Mesenchymal stem cell (in vitro differentiated cells and primary cell): Measurements from ENCODE around the gene SERPINI2.
"Not testable (repeated sequence)": the region's sequence is repeated elsewhere in the genome, so short reads cannot be mapped to it uniquely, and the experiment has no call there.

Experiments
- DNase-seq: peaks from one replicate; pipeline ENCODE4 v3.0.0-alpha.2; 2013
- H2AFZ ChIP-seq: one replicate; pipeline ENCODE4 v1.6.1; 2013; ENCODE audit warnings: low read depth, mild to moderate bottlenecking, control low read depth, inconsistent platforms, low read length, moderate library complexity
- H2AK5ac ChIP-seq: 2 replicates; pipeline ENCODE4 v1.6.1; 2013; ENCODE audit warnings: low read length, moderate library complexity, mild to moderate bottlenecking, inconsistent platforms; ENCODE audit not compliant: severe bottlenecking
- H2BK120ac ChIP-seq: one replicate; pipeline ENCODE4 v1.6.1; 2013; ENCODE audit warnings: low read depth, mild to moderate bottlenecking, inconsistent platforms, low read length, moderate library complexity
- H2BK12ac ChIP-seq, 2 experiments: one replicate each; pipeline ENCODE4 v1.6.1; 2013; ENCODE audit warnings: inconsistent platforms in 2 of 2, low read length in 2 of 2, mild to moderate bottlenecking in 2 of 2, moderate library complexity in 2 of 2, control low read depth in 1 of 2
- H2BK15ac ChIP-seq: one replicate; pipeline ENCODE4 v1.6.1; 2013; ENCODE audit warnings: mild to moderate bottlenecking, low read depth, inconsistent platforms; ENCODE audit not compliant: poor library complexity, severe bottlenecking
- H2BK5ac ChIP-seq: 2 replicates; pipeline ENCODE4 v1.6.1; 2013; ENCODE audit warnings: low read depth, mild to moderate bottlenecking, low read length, control low read depth, inconsistent platforms; ENCODE audit not compliant: poor library complexity, severe bottlenecking
- H3K14ac ChIP-seq, 2 experiments: one replicate each; pipeline ENCODE4 v1.6.1; 2013; ENCODE audit warnings: inconsistent platforms in 2 of 2, low read length in 2 of 2, control low read depth in 1 of 2, mild to moderate bottlenecking in 1 of 2, moderate library complexity in 1 of 2
- H3K18ac ChIP-seq, 2 experiments: one replicate each; pipeline ENCODE4 v1.6.1; 2013; ENCODE audit warnings: inconsistent platforms in 2 of 2, low read length in 2 of 2, control low read depth in 1 of 2, low read depth in 1 of 2, mild to moderate bottlenecking in 1 of 2
- H3K23ac ChIP-seq, 2 experiments: one replicate each; pipeline ENCODE4 v1.6.1; 2013; ENCODE audit warnings: inconsistent platforms in 2 of 2, low read length in 2 of 2, mild to moderate bottlenecking in 2 of 2, moderate library complexity in 2 of 2, control low read depth in 1 of 2
- H3K27ac ChIP-seq: 2 replicates; pipeline ENCODE4 v1.5.1; 2013; ENCODE audit warnings: mild to moderate bottlenecking, moderate library complexity, low read length, control low read depth, inconsistent platforms; ENCODE audit not compliant: poor library complexity, severe bottlenecking
- H3K27me3 ChIP-seq, 2 experiments: 2 replicates each; pipeline versions ENCODE4 v1.6.1 to v1.7.0; 2013; ENCODE audit warnings: low read length in 2 of 2, mild to moderate bottlenecking in 2 of 2, moderate library complexity in 2 of 2, control low read depth in 1 of 2, inconsistent platforms in 1 of 2; ENCODE audit not compliant: control insufficient read depth in 1 of 2, insufficient read depth in 1 of 2
- H3K36me3 ChIP-seq, 2 experiments: 2 replicates each; pipeline versions ENCODE4 v1.6.1 to v1.7.0; 2013; ENCODE audit warnings: low read length in 2 of 2, control low read depth in 1 of 2, inconsistent platforms in 1 of 2, low read depth in 1 of 2, mild to moderate bottlenecking in 1 of 2; ENCODE audit not compliant: insufficient read depth in 2 of 2, control insufficient read depth in 1 of 2
- H3K4ac ChIP-seq, 2 experiments: one replicate each; pipeline ENCODE4 v1.6.1; 2013; ENCODE audit warnings: inconsistent platforms in 2 of 2, low read length in 2 of 2, mild to moderate bottlenecking in 2 of 2, moderate library complexity in 2 of 2, control low read depth in 1 of 2, low read depth in 1 of 2
- H3K4me1 ChIP-seq: 2 replicates; pipeline ENCODE4 v1.6.1; 2013; ENCODE audit warnings: low read depth, low read length, control low read depth; ENCODE audit not compliant: control insufficient read depth, insufficient read depth
- H3K4me2 ChIP-seq: 2 replicates; pipeline ENCODE4 v1.6.1; 2013; ENCODE audit warnings: low read length, mild to moderate bottlenecking, inconsistent platforms; ENCODE audit not compliant: poor library complexity, severe bottlenecking
- H3K4me3 ChIP-seq, 2 experiments: 2 replicates each; pipeline versions ENCODE4 v1.5.1 to v1.7.0; 2013; ENCODE audit warnings: low read length in 2 of 2, mild to moderate bottlenecking in 2 of 2, control low read depth in 1 of 2, low read depth in 1 of 2; ENCODE audit not compliant: insufficient read depth in 1 of 2
- H3K79me1 ChIP-seq: replicated peaks from 2 replicates; pipeline ENCODE4 v1.6.1; 2013; ENCODE audit warnings: mild to moderate bottlenecking, control low read depth, low read length, inconsistent platforms; ENCODE audit not compliant: poor library complexity, severe bottlenecking
- H3K9ac ChIP-seq: 2 replicates; pipeline ENCODE4 v1.7.0; 2013; ENCODE audit warnings: mild to moderate bottlenecking, low read length, moderate library complexity
- H3K9me3 ChIP-seq: 2 replicates; pipeline ENCODE4 v1.7.0; 2013; ENCODE audit warnings: mild to moderate bottlenecking, low read length; ENCODE audit not compliant: control insufficient read depth
- H4K8ac ChIP-seq: one replicate; pipeline ENCODE4 v1.6.1; 2013; ENCODE audit warnings: inconsistent platforms, mild to moderate bottlenecking, low read length, moderate library complexity
- H4K91ac ChIP-seq: one replicate; pipeline ENCODE4 v1.6.1; 2013; ENCODE audit warnings: mild to moderate bottlenecking, low read length, inconsistent platforms
- WGBS: methylation state at CpG from one replicate; pipeline ENCODE4 v1.1.7; 2013; ENCODE audit warnings: mixed read lengths; 5-methylcytosine and 5-hydroxymethylcytosine counted together

SERPINI2 gene

GRCh38 chr3:167441256-167441655 lies 32.6 kb downstream of the SERPINI2 start:
- Histone ChIP-seq H2BK12ac (no peak overlapping the region), H3K4me1 (no peaks in the 10 kb centered on the region), H2AK5ac (no peak overlapping the region), H3K9me3 (no peaks in the 10 kb centered on the region), H3K4me3 (no peak overlapping the region), H3K27ac (no peak overlapping the region), H3K36me3 (no peaks in the 10 kb centered on the region), H2BK120ac (no peak overlapping the region), H3K4ac (no peak overlapping the region), H2AFZ (no peak overlapping the region), H3K23ac (no peak overlapping the region), H3K4me2 (no peak overlapping the region), H3K14ac (no peak overlapping the region), H4K91ac (no peak overlapping the region), H3K27me3 (no peaks in the 10 kb centered on the region), H3K18ac (no peak overlapping the region), H3K79me1 (no peaks in the 10 kb centered on the region), H2BK5ac (no peak overlapping the region), H3K9ac (no peak overlapping the region), H4K8ac (no peak overlapping the region), H2BK15ac (no peak overlapping the region)
- DNase-seq = no peak
- no CpG with 5 or more reads among the region's 2 CpGs for WGBS

- Histone ChIP-seq H2AFZ (no peak overlapping the region), H2AK5ac (no peak overlapping the region), H2BK120ac (no peak overlapping the region), H4K91ac (no peak overlapping the region), H3K18ac (no peak overlapping the region), H3K27me3 (no peaks in the 10 kb centered on the region), H3K27ac (no peak overlapping the region), H3K4ac (no peak overlapping the region), H2BK5ac (no peak overlapping the region), H3K4me1 (no peaks in the 10 kb centered on the region), H3K23ac (no peak overlapping the region), H2BK12ac (no peak overlapping the region), H3K79me1 (no peaks in the 10 kb centered on the region), H3K9me3 (no peaks in the 10 kb centered on the region), H3K4me3 (no peak overlapping the region), H3K14ac (no peak overlapping the region), H3K9ac (no peak overlapping the region), H4K8ac (no peak overlapping the region), H3K4me2 (no peak overlapping the region), H2BK15ac (no peak overlapping the region), H3K36me3 (no peaks in the 10 kb centered on the region)
- no peak for DNase-seq
- WGBS = 77% methylated on average over 2 of the region's 2 CpGs
These were observed 36.3 kb downstream of the SERPINI2 start for GRCh38 chr3:167437428-167438139.

GRCh38 chr3:167426962-167427361 lies 46.9 kb downstream of the SERPINI2 start:
- H2BK15ac ChIP-seq, H3K4me1 ChIP-seq, H2AK5ac ChIP-seq, H3K27me3 ChIP-seq, H2BK12ac ChIP-seq, H3K4ac ChIP-seq, H3K9ac ChIP-seq, H2AFZ ChIP-seq, H3K9me3 ChIP-seq, H3K4me2 ChIP-seq, DNase-seq, H3K14ac ChIP-seq, H3K79me1 ChIP-seq, H3K18ac ChIP-seq, H3K36me3 ChIP-seq, H2BK5ac ChIP-seq, H4K8ac ChIP-seq, H2BK120ac ChIP-seq, H3K4me3 ChIP-seq, H3K27ac ChIP-seq, H3K23ac ChIP-seq, H4K91ac ChIP-seq: not testable (repeated sequence)
- 82% methylated on average over 3 of the region's 3 CpGs for WGBS

GRCh38 chr3:167422396-167422795 lies 51.4 kb downstream of the SERPINI2 start:
- H3K79me1 ChIP-seq, H3K4me2 ChIP-seq, H4K91ac ChIP-seq, H3K4me1 ChIP-seq, H2AK5ac ChIP-seq, H3K14ac ChIP-seq, H2AFZ ChIP-seq, H3K18ac ChIP-seq, H4K8ac ChIP-seq, H2BK5ac ChIP-seq, H2BK120ac ChIP-seq, H3K4ac ChIP-seq, H3K23ac ChIP-seq, H2BK15ac ChIP-seq, H3K27me3 ChIP-seq, DNase-seq, H3K9me3 ChIP-seq, H3K4me3 ChIP-seq, H3K27ac ChIP-seq, H3K36me3 ChIP-seq, H3K9ac ChIP-seq, H2BK12ac ChIP-seq: not testable (repeated sequence)
- 74% methylated on average over 4 of the region's 4 CpGs for WGBS
